H9 (cell line): ENCODE results near the gene RNF212. TPM values are rescaled to one million over a fixed set of nuclear protein-coding genes. Genes with fewer than 3 reads are reported as not detected.

Experiments
- DNase-seq: peaks from one replicate; pipeline ENCODE4 v3.0.0-alpha.2; 2017
- H2AFZ ChIP-seq: one replicate; pipeline ENCODE4 v1.6.1; 2013; ENCODE audit warnings: mild to moderate bottlenecking, low read length, control low read depth, moderate library complexity
- H2AK5ac ChIP-seq: 2 replicates; pipeline ENCODE4 v1.6.1; 2013; ENCODE audit warnings: low read length, control low read depth, mixed read lengths; ENCODE audit not compliant: insufficient read length
- H2BK120ac ChIP-seq: one replicate; pipeline ENCODE4 v1.6.1; 2013; ENCODE audit warnings: low read depth, mild to moderate bottlenecking, low read length, control low read depth, inconsistent platforms; ENCODE audit not compliant: poor library complexity, severe bottlenecking
- H2BK12ac ChIP-seq: 2 replicates; pipeline ENCODE4 v1.6.1; 2013; ENCODE audit warnings: low read length, control low read depth, mixed read lengths, low read depth; ENCODE audit not compliant: insufficient read length
- H2BK15ac ChIP-seq: 2 replicates; pipeline ENCODE4 v1.6.1; 2013; ENCODE audit warnings: low read depth, low read length, control low read depth
- H2BK20ac ChIP-seq: one replicate; pipeline ENCODE4 v1.6.1; 2013; ENCODE audit warnings: low read depth, mild to moderate bottlenecking, low read length, control low read depth, inconsistent platforms; ENCODE audit not compliant: poor library complexity, severe bottlenecking
- H2BK5ac ChIP-seq: 2 replicates; pipeline ENCODE4 v1.6.1; 2013; ENCODE audit warnings: low read length, control low read depth, mixed read lengths; ENCODE audit not compliant: insufficient read length
- H3K14ac ChIP-seq: 2 replicates; pipeline ENCODE4 v1.6.1; 2013; ENCODE audit warnings: low read length, control low read depth; ENCODE audit not compliant: insufficient read depth
- H3K18ac ChIP-seq: 2 replicates; pipeline ENCODE4 v1.6.1; 2013; ENCODE audit warnings: low read depth, mild to moderate bottlenecking, mixed read lengths, low read length, control low read depth; ENCODE audit not compliant: insufficient read length
- H3K23ac ChIP-seq: 2 replicates; pipeline ENCODE4 v1.6.1; 2013; ENCODE audit warnings: low read length, control low read depth, mixed read lengths, low read depth; ENCODE audit not compliant: insufficient read length
- H3K23me2 ChIP-seq: 2 replicates; pipeline ENCODE4 v1.6.1; 2013; ENCODE audit warnings: low read depth, mild to moderate bottlenecking, mixed read lengths, low read length, control low read depth; ENCODE audit not compliant: insufficient read length, poor library complexity, severe bottlenecking
- H3K27ac ChIP-seq: 2 replicates; pipeline ENCODE4 v1.5.1; 2013; ENCODE audit warnings: low read length, control low read depth, mixed read lengths, low read depth; ENCODE audit not compliant: insufficient read length
- H3K27me3 ChIP-seq: 2 replicates; pipeline ENCODE4 v1.6.1; 2013; ENCODE audit warnings: low read length, control low read depth, inconsistent platforms; ENCODE audit not compliant: insufficient read depth
- H3K4ac ChIP-seq: 2 replicates; pipeline ENCODE4 v1.6.1; 2013; ENCODE audit warnings: low read depth, mild to moderate bottlenecking, control low read depth, inconsistent platforms, low read length, moderate library complexity
- H3K4me1 ChIP-seq: 2 replicates; pipeline ENCODE4 v1.6.1; 2013; ENCODE audit warnings: low read length, control low read depth, inconsistent platforms; ENCODE audit not compliant: insufficient read depth
- H3K4me2 ChIP-seq: 2 replicates; pipeline ENCODE4 v1.6.1; 2013; ENCODE audit warnings: low read length, control low read depth, mixed read lengths; ENCODE audit not compliant: insufficient read length, insufficient read depth
- H3K56ac ChIP-seq: 2 replicates; pipeline ENCODE4 v1.6.1; 2013; ENCODE audit warnings: low read depth, mild to moderate bottlenecking, mixed read lengths, low read length, control low read depth; ENCODE audit not compliant: insufficient read length
- H3K79me1 ChIP-seq: 2 replicates; pipeline ENCODE4 v1.6.1; 2013; ENCODE audit warnings: low read depth, mild to moderate bottlenecking, moderate library complexity, low read length, control low read depth, inconsistent platforms; ENCODE audit not compliant: insufficient read depth, poor library complexity, severe bottlenecking
- H3K79me2 ChIP-seq: 2 replicates; pipeline ENCODE4 v1.6.1; 2013; ENCODE audit warnings: low read length, control low read depth, inconsistent platforms; ENCODE audit not compliant: insufficient read depth
- H3K9ac ChIP-seq: 2 replicates; pipeline ENCODE4 v1.6.1; 2013; ENCODE audit warnings: low read length, control low read depth, mixed read lengths; ENCODE audit not compliant: insufficient read length; ENCODE audit errors: extremely low read depth
- H3K9me3 ChIP-seq: one replicate; pipeline ENCODE4 v1.6.1; 2013; ENCODE audit warnings: low read depth, low read length, inconsistent platforms; ENCODE audit not compliant: control insufficient read depth
- H3T11ph ChIP-seq: one replicate; pipeline ENCODE4 v1.6.1; 2013; ENCODE audit warnings: mild to moderate bottlenecking, low read length, control low read depth, inconsistent platforms
- H4K20me1 ChIP-seq: one replicate; pipeline ENCODE4 v1.6.1; 2013; ENCODE audit not compliant: control insufficient read depth, insufficient read length, insufficient read depth
- H4K5ac ChIP-seq: 2 replicates; pipeline ENCODE4 v1.6.1; 2013; ENCODE audit warnings: low read depth, mild to moderate bottlenecking, mixed read lengths, low read length, control low read depth; ENCODE audit not compliant: insufficient read length
- H4K8ac ChIP-seq: replicated peaks from 2 replicates; pipeline ENCODE4 v1.6.1; 2013; ENCODE audit warnings: low read length, control low read depth, mixed read lengths, low read depth; ENCODE audit not compliant: insufficient read length
- H4K91ac ChIP-seq: 2 replicates; pipeline ENCODE4 v1.6.1; 2013; ENCODE audit warnings: low read depth, mild to moderate bottlenecking, moderate library complexity, mixed read lengths, low read length, control low read depth; ENCODE audit not compliant: insufficient read length
- H3K27ac Mint-ChIP-seq, 3 experiments: 2 replicates in 2 of 3; 3 replicates in 1 of 3; pipeline ENCODE4 v1.8.0; 2020 to 2021; ENCODE audit warnings: mixed read lengths in 3 of 3, mild to moderate bottlenecking in 1 of 3, moderate library complexity in 1 of 3
- H3K27me3 Mint-ChIP-seq: 2 replicates; pipeline ENCODE4 v1.8.0; 2021; ENCODE audit warnings: low read depth, mild to moderate bottlenecking, moderate library complexity, mixed read lengths
- H3K36me3 Mint-ChIP-seq, 3 experiments: 2 replicates in 2 of 3; 3 replicates in 1 of 3; pipeline ENCODE4 v1.8.0; 2020 to 2021; ENCODE audit warnings: low read depth in 3 of 3, mixed read lengths in 3 of 3; ENCODE audit not compliant: insufficient read depth in 1 of 3
- H3K4me1 Mint-ChIP-seq, 2 experiments: 2 replicates each; pipeline ENCODE4 v1.8.0; 2020; ENCODE audit warnings: mixed read lengths in 2 of 2
- H3K4me3 Mint-ChIP-seq, 2 experiments: 2 replicates in 1 of 2; 3 replicates in 1 of 2; pipeline ENCODE4 v1.8.0; 2020 to 2021; ENCODE audit warnings: mild to moderate bottlenecking in 2 of 2, mixed read lengths in 2 of 2, moderate library complexity in 1 of 2
- H3K9me3 Mint-ChIP-seq, 2 experiments: 2 replicates in 1 of 2; 3 replicates in 1 of 2; pipeline ENCODE4 v1.8.0; 2020; ENCODE audit warnings: mild to moderate bottlenecking in 2 of 2, mixed read lengths in 2 of 2, moderate library complexity in 1 of 2
- WGBS: extraction: QIAGEN DNeasy Blood & Tissue Kit; methylation state at CpG from one replicate; pipeline ENCODE4 v1.1.7; 2013; ENCODE audit warnings: missing lambda C conversion rate, low lambda C conversion rate, mixed read lengths; ENCODE audit not compliant: insufficient read length; ENCODE audit errors: extremely low coverage; 5-methylcytosine and 5-hydroxymethylcytosine counted together
- total RNA-seq: library from RNA; stranded (reverse); gene quantifications from 2 replicates; pipeline ENCODE4 v1.2.1, GENCODE V29; 2021
- TF ChIP-seq, protein P1 (sequence below): fragments of 200-600 bp; sonication (generic); conservative IDR thresholded peaks from 3 replicates; pipeline ENCODE4 v1.8.0; 2021; ENCODE audit warnings: antibody characterized with exemption, mild to moderate bottlenecking

The RNF212 gene
- total RNA-seq, 1 experiment from 2014 or later, result 3.0 TPM

DNA sequence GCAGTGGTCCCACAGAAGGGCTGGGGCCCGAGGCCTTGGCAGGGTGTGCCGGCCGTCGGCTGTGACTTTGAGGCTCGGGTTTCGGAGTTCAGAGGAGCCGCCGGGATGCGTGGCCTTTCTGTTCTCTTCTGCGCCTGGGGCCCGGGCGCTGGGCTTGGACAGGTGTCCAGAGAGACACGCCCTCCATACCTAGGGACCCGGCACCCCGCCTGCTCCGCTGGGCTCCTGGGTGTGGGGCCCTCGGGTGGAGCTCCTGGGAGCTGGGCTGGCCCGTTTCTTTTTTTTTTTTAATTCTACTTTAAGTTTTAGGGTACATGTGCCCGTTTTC, 90.7 kb downstream of the RNF212 start:
- Histone ChIP-seq H3K18ac (no peak overlapping the region), H3K79me1 (no peaks in the 10 kb centered on the region), H3K23ac (no peak overlapping the region), H3K14ac (no peak overlapping the region), H3K9ac (no peak overlapping the region), H4K20me1 (no peaks in the 10 kb centered on the region), H3K23me2 (no peaks in the 10 kb centered on the region), H2BK15ac (no peak overlapping the region), H3K27me3 (no peaks in the 10 kb centered on the region), H2BK5ac (no peak overlapping the region), H3K79me2 (no peaks in the 10 kb centered on the region), H2AFZ (no peak overlapping the region), H3K9me3 (no peaks in the 10 kb centered on the region), H4K8ac (no peak overlapping the region), H3K4me2 (no peak overlapping the region), H2AK5ac (no peak overlapping the region), H4K5ac (no peak overlapping the region), H3K4ac (no peak overlapping the region), H3K27ac (no peak overlapping the region), H2BK20ac (no peak overlapping the region), H3K56ac (no peak overlapping the region), H3T11ph (no peak overlapping the region), H2BK120ac (no peak overlapping the region), H4K91ac (no peak overlapping the region), H2BK12ac (no peak overlapping the region), H3K4me1 (no peaks in the 10 kb centered on the region; the same call in 1 of the 2 replicates)
- TF ChIP-seq, protein P1, sequence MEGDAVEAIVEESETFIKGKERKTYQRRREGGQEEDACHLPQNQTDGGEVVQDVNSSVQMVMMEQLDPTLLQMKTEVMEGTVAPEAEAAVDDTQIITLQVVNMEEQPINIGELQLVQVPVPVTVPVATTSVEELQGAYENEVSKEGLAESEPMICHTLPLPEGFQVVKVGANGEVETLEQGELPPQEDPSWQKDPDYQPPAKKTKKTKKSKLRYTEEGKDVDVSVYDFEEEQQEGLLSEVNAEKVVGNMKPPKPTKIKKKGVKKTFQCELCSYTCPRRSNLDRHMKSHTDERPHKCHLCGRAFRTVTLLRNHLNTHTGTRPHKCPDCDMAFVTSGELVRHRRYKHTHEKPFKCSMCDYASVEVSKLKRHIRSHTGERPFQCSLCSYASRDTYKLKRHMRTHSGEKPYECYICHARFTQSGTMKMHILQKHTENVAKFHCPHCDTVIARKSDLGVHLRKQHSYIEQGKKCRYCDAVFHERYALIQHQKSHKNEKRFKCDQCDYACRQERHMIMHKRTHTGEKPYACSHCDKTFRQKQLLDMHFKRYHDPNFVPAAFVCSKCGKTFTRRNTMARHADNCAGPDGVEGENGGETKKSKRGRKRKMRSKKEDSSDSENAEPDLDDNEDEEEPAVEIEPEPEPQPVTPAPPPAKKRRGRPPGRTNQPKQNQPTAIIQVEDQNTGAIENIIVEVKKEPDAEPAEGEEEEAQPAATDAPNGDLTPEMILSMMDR, result no peak
- no peak overlapping the region for H3K27ac Mint-ChIP-seq
- no CpG with 5 or more reads among the region's 19 CpGs for WGBS
- peaks cover 8 to 13% (median 12%) of the 10 kb centered on the region in 3 experiments; a peak in 6 of 7 replicates for H3K36me3 Mint-ChIP-seq
- peaks cover 0 to 2% of the 10 kb centered on the region in 2 experiments; a peak in 1 of 5 replicates for H3K9me3 Mint-ChIP-seq
- no peak overlapping the region for H3K4me3 Mint-ChIP-seq
- no peaks in the 10 kb centered on the region for H3K27me3 Mint-ChIP-seq
- H3K4me1 Mint-ChIP-seq, result peaks cover 4 to 17% of the 10 kb centered on the region in 2 experiments; a peak in 3 of 4 replicates
- DNase-seq, result no peak
